Ramos (cell line): ENCODE results near the gene CTAGE9.
"Not testable (repeated sequence)": the region's sequence is repeated elsewhere in the genome, so short reads cannot be mapped to it uniquely, and the experiment has no call there.

Experiments used
- in situ Hi-C: fragments of 300-500 bp; cut with MboI; formaldehyde crosslinking; loops from one replicate; pipeline ENCODE4 v1.14.3; 2022; ENCODE audit warnings: low sequenced_read_pairs; ENCODE audit not compliant: unreplicated experiment

Gene CTAGE9

DNA sequence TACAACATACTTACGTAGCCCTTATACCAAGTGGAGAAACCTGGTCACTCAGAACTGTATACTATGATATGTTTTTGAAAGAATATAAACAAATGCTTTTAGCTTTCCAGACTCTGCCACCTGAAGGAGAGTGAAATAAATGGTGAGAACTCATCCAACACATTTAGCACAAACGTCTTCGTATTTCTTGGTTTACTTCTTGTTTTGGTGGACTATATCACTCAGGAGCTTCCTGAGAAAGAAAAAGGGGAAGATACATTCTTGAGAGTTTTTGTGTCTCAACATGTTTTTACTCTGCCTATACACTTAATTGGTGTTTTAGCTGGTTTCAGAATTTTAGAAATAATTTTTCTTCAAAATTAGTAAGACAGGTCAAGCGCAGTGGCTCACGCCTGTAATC, 19.4 kb upstream of the CTAGE9 start:
- in situ Hi-C loops = no loop called here

DNA sequence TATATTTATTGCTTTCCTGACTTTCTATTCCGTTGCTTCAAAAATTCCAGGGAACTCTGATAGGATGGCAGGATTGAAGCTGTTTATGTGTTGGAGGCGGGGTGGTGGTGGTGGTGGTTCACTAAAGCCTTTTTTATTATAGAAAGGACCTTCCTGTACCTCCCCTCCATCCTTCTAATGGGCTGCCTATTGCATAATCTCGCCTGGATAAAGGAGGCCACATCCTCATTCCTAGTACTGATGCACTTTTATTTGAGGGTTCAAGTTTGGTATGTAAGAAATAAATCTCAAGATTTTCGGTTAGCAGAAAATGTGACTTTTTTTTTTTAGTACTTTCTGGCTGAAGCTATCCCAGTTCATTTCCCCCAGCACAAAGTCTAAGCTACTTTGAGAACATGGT, 18.7 kb upstream of the CTAGE9 start:
- in situ Hi-C loops = no loop called here

DNA sequence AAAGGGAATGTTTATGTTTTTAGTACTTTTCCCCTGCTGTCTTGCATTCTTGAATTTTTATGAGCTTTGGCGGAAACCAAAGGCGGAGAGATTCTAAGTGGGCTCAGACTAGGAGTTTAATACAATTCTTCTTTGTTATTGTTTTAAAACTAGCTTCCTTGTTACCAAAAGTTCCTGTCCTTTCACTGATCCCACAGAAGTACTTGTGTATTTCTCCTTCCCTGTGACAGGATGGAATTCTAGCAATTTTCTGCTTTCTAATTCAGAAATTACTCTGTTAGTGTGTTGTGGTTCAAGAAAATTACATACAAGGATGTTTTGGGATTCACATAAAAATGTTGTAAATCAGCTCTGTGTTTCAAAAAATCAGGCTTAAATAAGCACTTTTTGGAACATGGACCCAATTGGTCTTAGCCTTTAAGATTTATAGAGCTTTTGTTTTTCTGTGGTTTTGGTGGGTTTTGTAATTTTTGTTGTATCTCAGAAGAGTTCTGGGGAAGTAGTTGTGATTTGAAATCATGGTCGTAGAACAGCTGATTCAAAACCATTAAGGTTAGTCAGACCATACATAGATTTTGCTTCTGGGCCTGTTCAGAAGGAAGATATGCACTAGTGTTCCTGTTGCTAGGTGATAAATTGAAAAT, 17.6 kb upstream of the CTAGE9 start:
- in situ Hi-C loops = no loop called here

DNA sequence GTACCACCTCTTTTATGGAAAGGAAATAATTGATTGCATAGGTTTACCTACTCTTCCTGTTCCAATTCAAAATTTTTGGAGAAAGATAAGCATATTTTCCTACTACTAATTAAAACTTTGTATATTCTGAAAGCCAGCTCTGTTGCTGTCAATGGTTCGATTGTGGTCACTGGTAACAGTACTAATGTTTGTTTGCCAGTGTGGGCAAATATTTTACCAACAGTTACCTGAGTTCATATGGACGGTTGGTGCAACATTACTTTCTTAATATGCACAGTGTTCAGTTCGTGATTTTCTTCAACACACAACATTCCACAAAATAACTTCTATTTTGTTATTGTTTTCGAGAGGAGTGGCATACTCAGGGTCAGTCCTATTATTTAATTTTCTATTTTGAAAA, 17.1 kb upstream of the CTAGE9 start:
- in situ Hi-C loops = no loop called here

DNA sequence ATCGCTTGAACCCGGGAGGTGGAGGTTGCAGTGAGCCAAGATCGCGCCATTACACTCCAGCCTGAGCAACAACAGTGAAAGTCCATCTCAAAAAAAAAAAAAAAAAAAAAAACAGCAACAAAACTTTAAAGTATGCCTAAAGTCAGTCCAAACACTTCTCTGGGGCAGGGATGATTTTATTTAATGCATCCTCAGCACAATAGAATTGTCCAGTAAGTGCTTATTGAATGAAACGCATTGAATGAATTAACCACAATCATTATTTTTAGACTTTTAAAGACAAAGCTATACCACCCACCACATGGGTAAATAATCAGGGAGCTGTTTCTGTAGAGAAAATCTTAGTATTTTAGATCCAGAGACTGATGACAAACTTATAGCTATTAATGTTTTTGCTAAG, 16.6 kb upstream of the CTAGE9 start:
- in situ Hi-C loops = no loop called here

DNA sequence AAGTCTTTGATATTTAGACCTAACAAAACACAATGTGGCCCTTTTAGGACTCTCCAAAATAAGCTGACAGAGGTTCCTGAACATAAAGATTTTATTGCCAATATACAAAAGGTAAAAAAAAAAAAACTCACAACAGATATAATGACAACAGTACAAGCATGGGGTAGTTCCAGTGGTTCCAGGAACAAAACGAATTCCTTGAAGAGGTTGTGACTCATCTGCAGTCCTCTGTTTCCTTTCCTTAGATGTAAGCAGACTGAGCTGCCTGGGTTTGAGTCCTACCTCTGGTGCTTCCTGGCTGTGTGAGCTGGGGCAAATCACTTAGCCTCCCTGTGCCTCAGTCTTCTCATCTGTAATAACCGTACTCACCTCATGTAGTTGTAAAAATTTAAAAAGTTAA, 13.3 kb upstream of the CTAGE9 start:
- in situ Hi-C loops = no loop called here

DNA sequence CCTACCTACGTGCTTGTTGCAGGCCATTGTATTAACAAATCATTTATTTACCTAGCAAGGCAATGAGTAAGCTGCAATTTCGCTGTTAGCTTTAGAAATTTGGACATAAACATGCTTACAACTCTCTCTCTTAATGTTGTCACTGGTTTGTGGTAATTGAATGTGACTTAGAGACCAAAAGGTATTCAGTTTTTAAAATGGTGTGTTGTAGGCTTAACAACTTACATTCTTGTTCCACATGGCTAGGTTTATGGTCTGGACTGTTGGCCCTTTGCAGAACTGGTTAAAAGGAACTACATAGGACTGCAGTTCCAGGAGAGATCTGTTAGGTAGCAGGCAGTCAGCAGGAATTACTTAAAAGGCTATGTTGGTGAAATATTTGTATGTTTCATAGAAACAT, 10.3 kb upstream of the CTAGE9 start:
- in situ Hi-C loops = no loop called here

DNA sequence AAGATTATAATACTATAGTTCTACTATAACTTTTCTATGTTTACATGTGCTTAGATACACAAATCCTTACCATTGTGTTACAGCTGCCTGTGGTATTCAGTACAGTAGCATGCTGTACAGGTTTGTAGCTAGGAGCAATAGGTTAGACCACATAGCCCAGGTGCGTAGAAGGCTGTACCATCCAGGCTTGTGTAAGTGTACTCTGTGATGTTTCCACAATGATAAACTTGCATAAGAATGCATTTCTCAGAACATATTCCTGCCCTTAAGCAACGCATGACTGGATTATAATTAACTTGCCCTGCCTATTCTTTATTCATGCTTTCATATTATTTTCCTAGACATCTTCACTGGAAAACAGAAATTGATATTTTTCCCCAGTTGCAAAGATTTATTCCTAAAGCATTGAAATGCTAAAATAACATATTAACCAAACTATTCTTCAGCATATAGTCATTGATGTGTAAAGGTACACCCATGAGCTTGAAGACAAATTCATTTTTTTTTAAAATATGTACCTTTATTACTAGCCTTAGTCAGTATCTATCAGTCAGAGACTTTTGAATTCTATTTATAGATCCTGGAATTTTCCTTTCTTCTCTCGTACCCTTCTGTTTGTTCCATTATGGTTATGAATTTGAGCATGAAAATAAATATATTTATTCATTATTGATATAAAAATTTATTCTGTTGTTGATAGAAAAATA, 7.2 kb upstream of the CTAGE9 start:
- in situ Hi-C loops = no loop called here

DNA sequence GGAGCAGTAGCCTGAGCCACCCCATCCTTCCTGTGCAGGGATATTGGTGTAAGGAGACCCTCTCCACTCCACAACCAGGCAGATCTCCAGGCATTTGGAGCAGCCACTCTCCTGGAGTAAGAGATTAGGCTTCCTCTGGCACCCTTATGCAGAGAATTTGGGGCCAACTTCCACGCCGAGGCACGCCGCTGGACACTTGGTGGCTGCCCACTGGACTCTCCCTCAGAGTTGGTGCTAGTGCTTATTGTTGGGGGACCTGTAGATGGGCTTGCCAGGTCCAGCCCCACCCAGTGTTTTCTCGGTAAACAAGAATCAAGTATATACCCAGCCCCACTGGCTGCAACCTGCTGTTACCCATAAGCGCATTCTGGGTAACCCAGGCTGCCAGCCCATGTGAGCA, 4.8 kb upstream of the CTAGE9 start:
- in situ Hi-C loops = not testable (repeated sequence)

DNA sequence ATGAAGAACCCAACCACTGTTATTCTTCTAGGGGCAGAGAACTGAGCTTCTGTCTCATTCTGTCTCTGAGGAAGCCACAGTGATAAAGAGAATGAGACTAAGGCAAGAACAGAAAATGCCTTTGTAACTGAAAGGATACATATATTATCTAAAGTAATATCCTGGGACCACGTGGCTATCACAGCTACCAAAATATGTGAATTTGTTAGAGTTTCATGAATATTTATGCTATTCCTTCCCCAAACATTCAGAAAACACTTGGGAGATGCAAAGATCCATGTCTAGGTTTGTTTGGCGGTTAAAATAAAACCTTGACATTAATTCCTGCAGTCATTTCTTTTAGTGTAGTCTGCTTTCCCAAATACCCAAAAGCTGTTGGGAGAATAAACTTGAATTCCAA, 6.9 kb downstream of the CTAGE9 start:
- in situ Hi-C loops = not testable (repeated sequence)

DNA sequence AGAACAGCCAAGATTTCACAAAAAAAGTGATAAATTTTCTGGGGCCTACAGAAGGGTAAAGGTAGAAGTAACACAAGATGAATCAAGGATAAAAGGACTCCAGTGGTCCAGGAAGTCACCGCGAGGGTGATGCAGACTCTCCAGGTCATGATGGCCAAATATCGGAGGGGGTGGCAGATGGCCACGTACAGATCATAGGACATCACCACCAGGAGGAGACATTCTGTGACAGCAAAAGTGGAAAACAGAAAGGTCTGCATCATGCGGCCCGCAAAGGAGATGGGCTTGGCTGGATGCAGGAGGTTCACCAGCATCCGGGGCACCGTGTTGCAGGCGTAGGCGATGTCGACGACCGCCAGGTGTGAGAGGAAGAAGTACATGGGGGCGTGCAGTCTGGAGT, 10.0 kb downstream of the CTAGE9 start:
- in situ Hi-C loops = not testable (repeated sequence)

DNA sequence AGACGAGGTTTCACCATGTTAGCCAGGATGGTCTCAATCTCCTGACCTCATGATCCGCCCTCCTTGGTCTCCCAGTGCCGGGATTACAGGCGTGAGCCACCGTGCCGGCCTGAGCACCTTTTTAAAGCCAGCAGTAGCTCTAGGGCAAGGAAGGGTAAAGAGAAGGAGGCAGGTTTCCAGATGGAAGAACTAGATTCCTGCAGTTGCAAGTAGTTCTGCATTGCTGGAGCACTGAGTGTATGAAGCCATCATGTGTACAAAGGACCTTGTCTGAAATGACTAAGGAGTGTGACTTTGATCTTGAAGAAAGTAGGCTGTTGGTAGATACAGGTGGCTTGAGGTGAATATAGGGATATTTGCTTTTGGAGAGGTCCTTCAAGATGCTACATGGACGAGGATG, 13.9 kb downstream of the CTAGE9 start:
- in situ Hi-C loops = loop anchor here (25.0 kb wide), 1 partner anchor 215 kb away; no protein-coding TSS in a partner anchor

DNA sequence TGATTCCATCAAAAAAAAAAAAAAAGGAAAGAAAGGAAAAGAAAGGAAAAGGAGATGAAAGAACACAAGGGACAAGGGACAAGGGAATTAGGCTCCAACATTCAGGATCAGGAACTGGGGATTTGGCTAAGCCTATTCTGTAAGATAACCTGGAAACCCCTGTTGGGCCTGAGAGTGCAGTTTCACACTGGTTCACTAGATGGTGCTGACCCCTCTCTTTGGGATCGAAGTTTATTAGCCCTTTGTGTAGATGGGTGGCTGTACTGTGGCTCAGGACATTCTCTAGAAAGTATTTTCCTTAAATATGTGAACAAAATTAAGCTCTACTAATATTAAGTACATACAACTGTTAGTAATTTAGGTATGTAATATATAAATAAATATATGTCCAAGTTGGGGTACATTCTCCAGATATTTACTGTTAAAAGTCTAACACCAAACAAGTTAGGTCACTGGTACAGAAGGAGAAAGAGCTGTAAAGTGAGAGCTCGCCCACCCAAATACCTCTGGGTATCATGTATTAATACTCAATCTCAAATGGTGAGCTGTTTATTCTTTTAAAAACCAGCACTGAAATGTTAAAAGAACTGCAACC, 15.9 kb downstream of the CTAGE9 start:
- in situ Hi-C loops = loop anchor here (25.0 kb wide), 1 partner anchor 217 kb away; no protein-coding TSS in a partner anchor

DNA sequence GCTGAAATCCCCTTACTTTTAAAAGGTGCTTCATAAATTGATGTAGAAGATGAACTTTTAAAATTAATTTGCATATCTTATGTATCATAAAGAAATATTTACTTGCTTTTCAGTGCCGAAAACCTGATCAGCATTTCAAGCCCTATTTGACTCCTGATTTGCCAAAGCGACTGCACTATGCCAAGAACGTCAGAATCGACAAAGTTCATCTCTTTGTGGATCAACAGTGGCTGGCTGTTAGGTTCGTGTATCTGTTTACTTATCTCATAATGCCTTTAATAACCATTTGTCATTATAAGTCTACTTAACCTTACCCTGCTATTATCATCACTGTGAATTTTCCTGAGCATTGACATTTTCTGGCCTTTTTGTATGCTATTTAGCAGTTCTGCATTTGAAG, 17.4 kb downstream of the CTAGE9 start:
- in situ Hi-C loops = loop anchor here (25.0 kb wide), 1 partner anchor 219 kb away; no protein-coding TSS in a partner anchor

DNA sequence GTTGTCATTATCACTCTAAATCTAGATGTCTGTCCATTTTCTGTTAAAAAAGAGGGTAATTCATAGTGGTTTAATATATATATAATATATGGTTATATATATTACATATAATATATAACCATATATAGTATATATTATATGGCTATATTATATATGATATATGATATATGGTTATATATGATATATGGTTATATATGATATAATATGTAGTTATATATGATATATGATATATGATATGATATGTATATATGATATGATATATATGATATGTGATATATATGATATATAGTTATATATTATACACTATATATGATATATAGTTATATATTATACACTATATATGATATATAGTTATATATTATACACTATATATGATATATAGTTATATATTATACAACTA, 18.2 kb downstream of the CTAGE9 start:
- in situ Hi-C loops = loop anchor here (25.0 kb wide), 1 partner anchor 220 kb away; no protein-coding TSS in a partner anchor

DNA sequence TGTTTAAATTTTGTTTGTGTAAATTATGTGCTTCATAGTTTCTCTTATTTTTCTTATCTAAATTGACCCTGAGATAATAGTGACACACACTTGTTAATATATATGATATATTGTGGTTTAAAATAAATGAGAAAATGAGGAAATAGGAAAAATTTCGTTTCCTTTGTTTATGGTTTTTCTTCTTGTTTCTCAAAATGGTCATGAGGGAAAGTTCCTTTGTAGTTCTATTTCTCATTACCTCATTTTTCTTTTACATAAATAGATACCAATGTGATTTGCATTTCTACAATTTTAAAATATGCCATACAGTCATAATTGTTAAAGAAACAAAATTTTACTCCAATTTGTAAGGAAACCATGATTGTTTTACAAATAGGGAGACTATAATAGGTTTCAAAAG, 18.8 kb downstream of the CTAGE9 start:
- in situ Hi-C loops = loop anchor here (25.0 kb wide), 1 partner anchor 220 kb away; no protein-coding TSS in a partner anchor

DNA sequence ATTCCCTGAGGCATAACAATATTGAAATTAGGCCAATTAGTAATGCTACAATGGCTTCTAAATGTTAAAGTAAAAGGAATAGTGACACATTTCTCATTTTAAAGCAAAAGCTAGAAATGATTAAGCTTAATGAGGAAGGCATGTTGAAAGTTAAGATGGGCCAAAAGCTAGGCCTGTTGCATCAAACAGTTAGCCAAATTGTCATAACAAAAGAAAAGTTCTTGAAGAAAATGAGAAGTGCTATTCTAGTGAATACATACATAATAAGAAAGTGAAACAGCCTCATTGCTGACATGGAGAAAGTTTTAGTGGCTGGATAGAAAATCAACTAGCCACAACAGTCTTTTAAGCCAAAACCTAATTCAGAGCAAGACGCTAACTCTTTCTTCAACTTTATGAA, 22.5 kb downstream of the CTAGE9 start:
- in situ Hi-C loops = loop anchor here (25.0 kb wide), 1 partner anchor 224 kb away; no protein-coding TSS in a partner anchor

DNA sequence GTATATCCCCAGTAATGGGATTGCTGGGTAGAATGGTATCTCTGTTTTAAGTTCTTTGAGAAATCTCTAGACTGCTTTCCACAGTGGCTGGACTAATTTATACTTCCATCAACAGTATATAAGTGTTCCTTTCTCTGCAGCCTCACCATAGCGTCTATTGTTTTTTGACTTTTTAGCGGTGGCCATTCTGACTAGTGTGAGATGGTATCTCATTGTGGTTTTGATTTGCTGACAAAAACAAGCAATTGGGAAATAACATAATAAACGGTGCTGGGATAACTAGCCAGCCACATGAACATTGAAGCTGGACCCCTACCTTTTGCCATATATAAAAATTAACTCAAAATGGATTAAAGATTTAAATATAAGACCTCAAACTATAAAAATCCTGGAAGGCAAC, 23.8 kb downstream of the CTAGE9 start:
- in situ Hi-C loops = loop anchor here (25.0 kb wide), 1 partner anchor 225 kb away; no protein-coding TSS in a partner anchor

DNA sequence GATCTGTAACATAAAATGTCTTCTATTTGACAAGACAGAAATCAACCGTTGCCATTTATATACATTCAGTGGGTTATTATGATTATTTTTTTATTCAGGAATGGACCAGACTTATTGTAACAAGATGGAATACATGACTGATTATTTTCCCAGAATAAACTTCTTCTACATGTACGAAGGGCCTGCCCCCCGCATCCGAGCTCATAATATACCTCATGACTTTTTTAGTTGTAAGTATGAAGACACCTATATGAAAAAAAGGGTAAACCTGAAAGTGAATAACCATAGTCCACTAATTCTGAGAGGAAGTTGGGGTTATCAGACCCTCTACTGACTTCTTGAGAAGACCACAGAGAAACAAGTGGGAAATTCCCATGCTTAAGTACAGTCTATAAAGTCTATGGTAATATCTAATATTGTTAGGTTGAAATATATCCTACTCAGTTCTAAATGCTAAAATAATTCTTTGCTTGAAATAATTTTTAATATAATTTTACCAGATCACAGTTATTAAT, 25.5 kb downstream of the CTAGE9 start:
- in situ Hi-C loops = loop anchor here (25.0 kb wide), 1 partner anchor 227 kb away; no protein-coding TSS in a partner anchor

DNA sequence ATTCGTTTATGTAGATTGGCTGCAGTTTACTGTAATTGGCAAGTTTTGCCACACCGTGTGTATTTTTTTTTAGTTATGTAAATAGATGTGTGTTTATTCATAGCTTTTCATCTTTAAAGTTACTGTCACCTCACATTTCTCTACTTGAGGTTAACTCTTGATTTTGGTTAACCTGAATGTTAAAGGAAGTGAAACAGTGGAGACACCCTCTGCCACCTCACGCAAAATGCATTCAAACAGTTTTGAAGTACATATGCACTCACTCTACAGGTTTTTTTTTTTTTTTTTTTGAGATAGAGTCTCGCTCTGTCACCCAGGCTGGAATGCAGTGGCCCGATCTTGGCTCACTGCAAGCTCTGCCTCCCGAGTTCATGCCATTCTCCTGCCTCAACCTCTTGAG, 27.3 kb downstream of the CTAGE9 start:
- in situ Hi-C loops = loop anchor here (25.0 kb wide), 1 partner anchor 229 kb away; no protein-coding TSS in a partner anchor

DNA sequence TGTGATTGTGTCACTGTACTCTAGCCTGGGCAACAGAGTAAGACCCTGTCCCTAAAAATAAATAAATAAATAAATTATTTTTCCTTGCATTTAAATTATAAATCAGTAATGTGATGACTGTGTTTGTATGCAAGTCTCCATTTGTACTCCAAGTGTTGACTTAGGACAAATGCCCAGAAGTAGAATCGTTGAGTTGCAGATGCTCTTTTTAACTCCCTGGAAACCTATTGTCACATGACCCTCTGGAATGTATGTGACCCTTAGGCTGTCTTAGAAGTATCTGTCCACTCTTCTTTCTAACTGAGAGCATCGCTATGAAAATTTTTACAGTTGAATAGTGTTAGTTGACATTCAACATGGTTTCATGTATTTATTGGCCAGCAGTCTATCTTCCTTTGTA, 28.4 kb downstream of the CTAGE9 start:
- in situ Hi-C loops = loop anchor here (25.0 kb wide), 1 partner anchor 230 kb away; no protein-coding TSS in a partner anchor
